WERI-Rb-1 (cell line): ENCODE measurements around the gene RNPEPL1.

Experiments used
- DNase-seq: peaks from one replicate; pipeline ENCODE4 v3.0.0-alpha.2; 2020
- H3K27ac ChIP-seq: fragments of 250-450 bp; sonication (Bioruptor Pico); 2 replicates; pipeline ENCODE4 v1.5.1; 2020; ENCODE audit warnings: mild to moderate bottlenecking, moderate library complexity
- H3K27me3 ChIP-seq: fragments of 250-450 bp; sonication (Bioruptor Pico); 2 replicates; pipeline ENCODE4 v1.5.1; 2021; ENCODE audit warnings: mild to moderate bottlenecking, low read depth, moderate library complexity; ENCODE audit not compliant: insufficient read depth, severe bottlenecking
- H3K36me3 ChIP-seq: fragments of 250-450 bp; sonication (Bioruptor Pico); 2 replicates; pipeline ENCODE4 v1.5.1; 2020; ENCODE audit warnings: mild to moderate bottlenecking, moderate library complexity
- H3K4me3 ChIP-seq: 2 replicates; pipeline ENCODE4 v1.5.1; 2011; ENCODE audit warnings: low read depth, mild to moderate bottlenecking, control low read depth, low read length
- H3K9me3 ChIP-seq: fragments of 250-450 bp; sonication (Bioruptor Pico); 2 replicates; pipeline ENCODE4 v1.5.1; 2021; ENCODE audit warnings: mild to moderate bottlenecking, moderate library complexity; ENCODE audit not compliant: severe bottlenecking
- CTCF ChIP-seq: IDR thresholded peaks from 2 replicates; pipeline ENCODE4 v1.5.1; 2011; ENCODE audit warnings: low read depth, mild to moderate bottlenecking, control low read depth, inconsistent platforms, low read length

The RNPEPL1 gene

GRCh38 chr2:240590681-240591111, 22.4 kb downstream of the RNPEPL1 start:
- no peaks in the 10 kb centered on the region for H3K9me3 ChIP-seq
- no peak overlapping the region for H3K4me3 ChIP-seq
- H3K27ac ChIP-seq = no peak overlapping the region
- DNase-seq = no peak
- TF ChIP-seq CTCF = no peak
- H3K27me3 ChIP-seq = no peaks in the 10 kb centered on the region
- H3K36me3 ChIP-seq = peaks cover 40% of the 10 kb centered on the region

GRCh38 chr2:240591226-240591625, 22.9 kb downstream of the RNPEPL1 start:
- DNase-seq = no peak
- H3K27ac ChIP-seq = no peak overlapping the region
- no peak overlapping the region for H3K4me3 ChIP-seq
- peaks cover 45% of the 10 kb centered on the region for H3K36me3 ChIP-seq
- TF ChIP-seq CTCF = no peak
- H3K27me3 ChIP-seq = no peaks in the 10 kb centered on the region
- no peaks in the 10 kb centered on the region for H3K9me3 ChIP-seq

- H3K9me3 ChIP-seq = no peaks in the 10 kb centered on the region
- no peak for DNase-seq
- H3K36me3 ChIP-seq = peaks cover 44% of the 10 kb centered on the region
- no peak overlapping the region for H3K27ac ChIP-seq
- no peak for TF ChIP-seq CTCF
- H3K4me3 ChIP-seq = no peak overlapping the region
- H3K27me3 ChIP-seq = no peaks in the 10 kb centered on the region
These were observed 23.5 kb downstream of the RNPEPL1 start for GRCh38 chr2:240591784-240592183.

- no peak for TF ChIP-seq CTCF
- no peaks in the 10 kb centered on the region for H3K27me3 ChIP-seq
- H3K27ac ChIP-seq = no peak overlapping the region
- H3K36me3 ChIP-seq = peaks cover 47% of the 10 kb centered on the region
- H3K9me3 ChIP-seq = no peaks in the 10 kb centered on the region
- DNase-seq = peak; percentile 1
- H3K4me3 ChIP-seq = no peak overlapping the region
These were observed 24.9 kb downstream of the RNPEPL1 start for GRCh38 chr2:240593026-240593702.

DNA sequence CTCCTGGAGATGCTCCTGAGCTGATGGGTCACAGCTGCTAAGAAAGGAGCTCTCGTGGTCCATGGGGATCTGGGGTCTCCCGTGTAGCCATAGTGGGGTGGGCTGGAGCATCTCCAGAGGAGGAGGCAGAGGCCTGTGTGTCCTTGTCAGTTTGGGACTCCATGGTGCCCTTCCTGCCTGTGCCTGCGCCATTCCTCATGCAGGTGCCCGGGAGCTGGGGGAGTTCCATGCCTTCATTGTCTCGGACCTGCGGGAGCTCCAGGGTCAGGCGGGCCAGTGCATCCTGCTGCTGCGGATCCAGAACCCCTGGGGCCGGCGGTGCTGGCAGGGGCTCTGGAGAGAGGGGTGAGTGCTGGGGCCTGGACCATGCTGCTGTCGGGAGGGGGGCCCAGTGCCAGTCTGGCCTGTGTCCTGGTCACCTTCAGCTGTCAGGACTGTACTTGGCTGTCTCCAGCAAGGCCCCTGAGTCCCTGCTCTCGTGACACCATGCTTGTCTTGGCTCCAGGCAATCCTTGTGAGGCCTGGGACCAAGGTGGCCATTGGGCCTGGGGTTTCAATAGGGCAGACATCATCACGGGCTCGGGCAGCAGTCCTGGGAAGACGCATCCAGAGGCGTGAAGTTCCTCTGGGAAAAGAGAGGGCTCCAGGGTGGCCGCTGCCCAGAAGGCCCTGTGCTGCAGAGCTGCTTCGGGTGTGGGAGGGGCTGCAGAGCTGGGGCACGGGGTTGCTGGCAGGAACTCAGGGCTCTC, 25.6 kb downstream of the RNPEPL1 start:
- peak; percentile 4 for DNase-seq
- no peak overlapping the region for H3K4me3 ChIP-seq
- H3K36me3 ChIP-seq = peaks cover 49% of the 10 kb centered on the region
- TF ChIP-seq CTCF = no peak
- no peak overlapping the region for H3K27ac ChIP-seq
- H3K27me3 ChIP-seq = no peaks in the 10 kb centered on the region
- H3K9me3 ChIP-seq = no peaks in the 10 kb centered on the region
